GM18520 (cell line): Measurements from ENCODE around the gene CD2AP.
"Not testable (repeated sequence)": the region's sequence is repeated elsewhere in the genome, so short reads cannot be mapped to it uniquely, and the experiment has no call there.

Experiments
- ATAC-seq: cut with Tn5 transposase; IDR thresholded peaks from one replicate; pipeline ENCODE4 v1.9.1; 2021; ENCODE audit not compliant: unreplicated experiment

The CD2AP gene

GRCh38 chr6:47477497-47478232 lies at the start of gene CD2AP:
Gene CD2AP (plus strand): TSS chr6:47477789. CDS start chr6:47478245, 456 bp downstream.
- ATAC-seq = peak; percentile 63

- no peak for ATAC-seq
These were observed 49.3 kb upstream of the CD2AP start for GRCh38 chr6:47428288-47428687.

- ATAC-seq = no peak
These were observed 48.6 kb upstream of the CD2AP start for GRCh38 chr6:47428746-47429664.

- ATAC-seq = no peak
These were observed 43.0 kb upstream of the CD2AP start for GRCh38 chr6:47434372-47435253.

- no peak for ATAC-seq
These were observed 42.4 kb upstream of the CD2AP start for GRCh38 chr6:47435254-47435612.

GRCh38 chr6:47437592-47437991 lies 40.0 kb upstream of the CD2AP start:
- peak; percentile 48 for ATAC-seq

- ATAC-seq = peak; percentile 68
These were observed 38.9 kb upstream of the CD2AP start for GRCh38 chr6:47438481-47439347.

GRCh38 chr6:47439348-47439668 lies 38.3 kb upstream of the CD2AP start:
- peak; percentile 11 for ATAC-seq

GRCh38 chr6:47440719-47441118 lies 36.9 kb upstream of the CD2AP start:
- peak; percentile 56 for ATAC-seq

GRCh38 chr6:47444964-47445363 lies 32.6 kb upstream of the CD2AP start:
- ATAC-seq = not testable (repeated sequence)

GRCh38 chr6:47446669-47447330 lies 30.8 kb upstream of the CD2AP start:
- ATAC-seq = no peak

GRCh38 chr6:47447722-47448121 lies 29.9 kb upstream of the CD2AP start:
- no peak for ATAC-seq

- no peak for ATAC-seq
These were observed 26.4 kb upstream of the CD2AP start for GRCh38 chr6:47451162-47451561.

GRCh38 chr6:47452899-47453298 lies 24.7 kb upstream of the CD2AP start:
- no peak for ATAC-seq

GRCh38 chr6:47453372-47453936 lies 24.1 kb upstream of the CD2AP start:
- ATAC-seq = no peak

- ATAC-seq = no peak
These were observed 22.7 kb upstream of the CD2AP start for GRCh38 chr6:47454713-47455396.

GRCh38 chr6:47455533-47456209 lies 21.9 kb upstream of the CD2AP start:
- peak; percentile 74 for ATAC-seq

GRCh38 chr6:47456536-47456975 lies 21.0 kb upstream of the CD2AP start:
- no peak for ATAC-seq
